DMS 273 (cell line): ENCODE measurements around the gene ASPSCR1.

Experiments used
- DNase-seq: peaks from one replicate; lab custom pipeline; 2025; ENCODE audit not compliant: unreplicated experiment; lab: John Stamatoyannopoulos, UW

The ASPSCR1 gene

DNA sequence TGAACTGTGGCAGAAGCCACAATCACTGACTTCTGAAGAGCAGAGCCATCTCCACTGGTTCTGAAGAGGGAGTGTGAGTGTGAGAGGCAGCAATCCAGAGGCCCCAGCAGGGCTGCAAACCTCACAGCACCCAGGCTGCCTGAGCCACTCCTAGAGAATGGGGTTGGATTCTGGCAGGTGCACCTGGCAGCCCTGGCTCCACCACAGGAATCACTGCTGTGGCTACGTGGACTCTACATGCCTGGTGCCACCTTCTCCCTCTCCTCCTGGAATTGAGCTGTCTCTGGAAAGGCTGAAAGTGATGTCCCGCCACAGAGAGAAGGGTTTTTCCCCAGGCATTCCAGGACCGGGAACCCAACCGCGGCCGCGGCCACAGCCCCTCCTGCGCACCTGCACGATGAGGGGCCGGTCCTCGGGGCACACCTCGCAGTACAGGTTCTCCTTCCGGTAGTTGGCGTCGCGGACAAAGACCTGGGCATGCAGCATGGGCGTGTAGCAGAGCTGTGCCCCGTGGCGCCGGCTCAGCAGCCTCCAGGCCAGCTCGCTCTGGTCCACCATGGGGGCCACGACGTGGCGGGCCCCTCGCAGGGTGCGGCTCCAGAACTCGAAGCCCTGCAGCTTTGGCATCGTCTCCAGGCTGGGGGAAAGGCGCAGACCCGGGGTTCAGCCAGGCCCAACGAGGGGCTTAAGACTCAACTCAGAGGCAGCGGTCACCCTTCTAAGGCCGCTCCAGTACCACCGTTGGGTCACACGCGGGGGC, 87.2 kb downstream of the ASPSCR1 start:
- DNase-seq = no peak

DNA sequence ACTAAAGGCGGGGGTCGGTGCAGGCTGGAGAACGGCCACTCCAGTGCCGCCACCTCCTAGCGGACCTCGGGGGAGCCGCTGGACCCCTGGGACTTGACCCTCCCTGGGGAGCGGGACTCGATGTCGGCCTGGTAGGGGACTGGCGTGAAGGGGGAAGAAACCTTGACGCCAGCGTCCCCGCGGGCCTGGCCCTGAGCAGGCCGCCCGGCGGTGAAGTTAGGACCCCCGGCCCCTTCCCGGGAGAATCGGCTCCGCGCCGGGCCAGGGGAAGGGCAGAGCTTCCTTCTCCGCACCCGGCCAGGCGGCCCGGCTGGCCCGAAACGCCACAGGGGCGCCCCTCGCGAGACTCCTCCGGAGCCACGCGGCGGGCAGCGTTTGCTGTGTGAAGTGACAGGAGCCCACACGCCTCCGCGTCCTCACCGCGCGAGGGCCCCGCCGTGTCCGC, 87.8 kb downstream of the ASPSCR1 start:
- peak; percentile 73 for DNase-seq

DNA sequence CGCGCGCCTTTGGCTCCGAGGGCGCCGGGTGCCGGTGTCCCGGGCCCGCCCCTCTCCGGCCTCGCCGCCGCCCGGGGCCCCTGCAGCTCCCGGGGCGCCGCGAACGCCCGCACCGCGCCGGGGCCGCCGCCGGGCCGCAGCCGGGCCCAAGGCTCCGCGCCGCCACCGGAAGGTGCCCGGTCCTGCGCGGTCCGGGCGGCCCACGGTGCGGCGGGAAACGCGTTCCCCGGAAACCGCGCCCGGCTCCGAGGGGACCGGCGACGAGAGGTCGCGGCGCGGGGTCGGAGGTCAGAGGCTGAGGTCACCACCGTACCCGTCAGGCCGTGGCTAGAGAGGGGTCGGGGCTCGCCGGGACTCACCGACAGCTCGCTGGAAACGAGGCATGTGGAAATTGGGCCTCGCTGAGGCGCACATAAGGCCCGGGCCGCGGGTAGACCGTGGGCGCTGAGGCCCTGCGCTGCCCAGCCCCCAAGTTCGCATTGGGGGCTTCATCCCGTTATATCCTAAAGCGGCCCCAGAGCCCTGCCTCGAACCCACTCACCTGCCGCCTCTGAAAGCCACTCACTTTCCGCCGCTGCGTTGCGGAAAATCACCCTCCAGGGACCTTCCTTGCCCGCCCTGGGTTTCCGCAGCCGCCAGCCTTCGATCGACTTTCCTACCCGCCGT, 88.3 kb downstream of the ASPSCR1 start, which contains the start of gene DUS1L:
Gene DUS1L, minus strand, starts transcription at position 167 of the 666 bp plus-strand sequence. CDS start 745 bp downstream, outside the sequence.
- peak; percentile 83 for DNase-seq
